HCT116 (cell line): ENCODE measurements around the gene RPS24.

Experiments used
- CEBPB ChIP-seq: IDR thresholded peaks from 2 replicates; pipeline ENCODE4 v1.6.1; 2012; ENCODE audit warnings: low read depth
- EZH2 ChIP-seq: fragments of 200-600 bp; sonication (generic); IDR thresholded peaks from 2 replicates; pipeline ENCODE4 v1.6.1; 2017; ENCODE audit warnings: antibody characterized with exemption, mixed run types
- EZH2phosphoT487 ChIP-seq: fragments of 200-600 bp; IDR thresholded peaks from 2 replicates; pipeline ENCODE4 v1.6.1; 2018; ENCODE audit warnings: antibody characterized with exemption, borderline replicate concordance
- MAX ChIP-seq: IDR thresholded peaks from 2 replicates; pipeline ENCODE4 v1.6.1; 2012
- POLR2A ChIP-seq: IDR thresholded peaks from 2 replicates; pipeline ENCODE4 v1.7.0; 2011; ENCODE audit warnings: borderline replicate concordance; ENCODE audit not compliant: insufficient read depth, insufficient read length; ENCODE audit errors: extremely low read depth
- POLR2AphosphoS5 ChIP-seq: IDR thresholded peaks from 2 replicates; pipeline ENCODE4 v1.6.1; 2011; ENCODE audit warnings: mild to moderate bottlenecking, low read depth, low read length, moderate library complexity
- SIN3A ChIP-seq: IDR thresholded peaks from 2 replicates; pipeline ENCODE4 v1.6.1; 2012; ENCODE audit warnings: low read depth
- TF ChIP-seq, protein P1 (sequence below): IDR thresholded peaks from 2 replicates; pipeline ENCODE4 v1.6.1; 2011; ENCODE audit warnings: mild to moderate bottlenecking, low read length, moderate library complexity; ENCODE audit not compliant: insufficient replicate concordance; ENCODE audit errors: extremely low read depth
- TF ChIP-seq, protein P2 (sequence below), 3 experiments: fragments of 200-600 bp in 1 of 3; sonication (generic) in 1 of 3; IDR thresholded peaks in 2 of 3; conservative IDR thresholded peaks in 1 of 3; 2 replicates each; pipeline ENCODE4 v1.5.1; 2012 to 2017; ENCODE audit warnings: low read depth in 2 of 3, low read length in 2 of 3, antibody characterized with exemption in 1 of 3, borderline replicate concordance in 1 of 3, control low read depth in 1 of 3, mild to moderate bottlenecking in 1 of 3, mixed read lengths in 1 of 3, mixed run types in 1 of 3, moderate library complexity in 1 of 3; ENCODE audit not compliant: insufficient read depth in 1 of 3
- TF ChIP-seq, protein P3 (sequence below): IDR thresholded peaks from 2 replicates; pipeline ENCODE4 v1.6.1; 2012; ENCODE audit warnings: low read depth

DNA sequence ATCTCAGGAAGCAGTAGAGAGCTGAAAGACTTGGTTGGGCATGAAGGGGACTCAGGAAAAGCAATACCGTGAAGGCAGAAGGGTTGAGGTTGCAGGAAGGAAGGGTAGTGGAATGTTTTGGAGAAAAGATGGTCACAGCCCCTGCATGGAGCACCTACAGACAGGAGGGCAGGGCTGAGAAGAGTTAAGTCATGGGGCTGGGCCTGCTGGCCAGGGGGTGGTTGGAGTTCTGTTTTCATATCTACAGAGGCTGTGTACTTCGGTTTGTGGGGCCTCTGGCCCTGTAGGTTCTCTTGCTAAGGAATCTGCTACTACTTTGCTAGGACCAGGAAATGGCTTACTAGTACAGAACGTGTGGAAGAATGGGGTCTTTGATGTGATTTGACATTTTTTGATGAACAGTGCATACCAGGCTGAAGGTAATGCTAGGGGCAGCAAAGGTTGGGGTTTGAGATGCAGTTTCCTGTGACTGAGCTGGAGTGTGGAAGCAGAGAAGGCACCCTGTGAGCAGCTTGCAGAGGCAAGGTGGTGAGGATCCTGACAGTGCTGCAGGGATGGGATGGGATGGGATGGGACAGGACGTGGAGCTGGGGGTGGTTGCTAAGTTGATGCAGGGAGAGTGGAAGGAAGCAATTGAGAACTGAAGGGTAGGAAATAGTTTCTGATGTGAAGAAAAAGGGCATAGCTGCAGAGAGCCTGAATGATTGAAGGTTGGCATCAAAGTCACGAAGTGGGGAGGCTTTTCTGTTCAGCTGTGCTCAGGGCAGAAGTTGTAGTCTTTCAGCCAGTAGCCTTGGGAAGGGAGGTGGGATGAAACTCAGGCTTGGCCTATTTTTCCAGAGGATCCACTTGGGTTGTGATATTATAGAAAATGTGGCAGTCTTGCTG, 7.8 kb downstream of the RPS24 start:
- TF ChIP-seq EZH2, result no peak
- TF ChIP-seq, protein P1, sequence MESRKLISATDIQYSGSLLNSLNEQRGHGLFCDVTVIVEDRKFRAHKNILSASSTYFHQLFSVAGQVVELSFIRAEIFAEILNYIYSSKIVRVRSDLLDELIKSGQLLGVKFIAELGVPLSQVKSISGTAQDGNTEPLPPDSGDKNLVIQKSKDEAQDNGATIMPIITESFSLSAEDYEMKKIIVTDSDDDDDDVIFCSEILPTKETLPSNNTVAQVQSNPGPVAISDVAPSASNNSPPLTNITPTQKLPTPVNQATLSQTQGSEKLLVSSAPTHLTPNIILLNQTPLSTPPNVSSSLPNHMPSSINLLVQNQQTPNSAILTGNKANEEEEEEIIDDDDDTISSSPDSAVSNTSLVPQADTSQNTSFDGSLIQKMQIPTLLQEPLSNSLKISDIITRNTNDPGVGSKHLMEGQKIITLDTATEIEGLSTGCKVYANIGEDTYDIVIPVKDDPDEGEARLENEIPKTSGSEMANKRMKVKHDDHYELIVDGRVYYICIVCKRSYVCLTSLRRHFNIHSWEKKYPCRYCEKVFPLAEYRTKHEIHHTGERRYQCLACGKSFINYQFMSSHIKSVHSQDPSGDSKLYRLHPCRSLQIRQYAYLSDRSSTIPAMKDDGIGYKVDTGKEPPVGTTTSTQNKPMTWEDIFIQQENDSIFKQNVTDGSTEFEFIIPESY, result no peak
- TF ChIP-seq CEBPB, result no peak
- TF ChIP-seq, protein P2, sequence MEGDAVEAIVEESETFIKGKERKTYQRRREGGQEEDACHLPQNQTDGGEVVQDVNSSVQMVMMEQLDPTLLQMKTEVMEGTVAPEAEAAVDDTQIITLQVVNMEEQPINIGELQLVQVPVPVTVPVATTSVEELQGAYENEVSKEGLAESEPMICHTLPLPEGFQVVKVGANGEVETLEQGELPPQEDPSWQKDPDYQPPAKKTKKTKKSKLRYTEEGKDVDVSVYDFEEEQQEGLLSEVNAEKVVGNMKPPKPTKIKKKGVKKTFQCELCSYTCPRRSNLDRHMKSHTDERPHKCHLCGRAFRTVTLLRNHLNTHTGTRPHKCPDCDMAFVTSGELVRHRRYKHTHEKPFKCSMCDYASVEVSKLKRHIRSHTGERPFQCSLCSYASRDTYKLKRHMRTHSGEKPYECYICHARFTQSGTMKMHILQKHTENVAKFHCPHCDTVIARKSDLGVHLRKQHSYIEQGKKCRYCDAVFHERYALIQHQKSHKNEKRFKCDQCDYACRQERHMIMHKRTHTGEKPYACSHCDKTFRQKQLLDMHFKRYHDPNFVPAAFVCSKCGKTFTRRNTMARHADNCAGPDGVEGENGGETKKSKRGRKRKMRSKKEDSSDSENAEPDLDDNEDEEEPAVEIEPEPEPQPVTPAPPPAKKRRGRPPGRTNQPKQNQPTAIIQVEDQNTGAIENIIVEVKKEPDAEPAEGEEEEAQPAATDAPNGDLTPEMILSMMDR (IDR thresholded peaks at IDR 0.05 in 2 of 3, conservative IDR thresholded peaks at IDR 0.05 in 1 of 3; ENCODE audit: borderline replicate concordance in 1 of 3, insufficient read depth in 1 of 3, low read depth in 2 of 3, low read length in 2 of 3), result no peak
- no peak for TF ChIP-seq EZH2phosphoT487
- no peak for TF ChIP-seq MAX
- peak; percentile 9; the same call in 1 of the 2 replicates for TF ChIP-seq POLR2AphosphoS5
- TF ChIP-seq POLR2A, result no peak
- TF ChIP-seq SIN3A, result no peak
- TF ChIP-seq, protein P3, sequence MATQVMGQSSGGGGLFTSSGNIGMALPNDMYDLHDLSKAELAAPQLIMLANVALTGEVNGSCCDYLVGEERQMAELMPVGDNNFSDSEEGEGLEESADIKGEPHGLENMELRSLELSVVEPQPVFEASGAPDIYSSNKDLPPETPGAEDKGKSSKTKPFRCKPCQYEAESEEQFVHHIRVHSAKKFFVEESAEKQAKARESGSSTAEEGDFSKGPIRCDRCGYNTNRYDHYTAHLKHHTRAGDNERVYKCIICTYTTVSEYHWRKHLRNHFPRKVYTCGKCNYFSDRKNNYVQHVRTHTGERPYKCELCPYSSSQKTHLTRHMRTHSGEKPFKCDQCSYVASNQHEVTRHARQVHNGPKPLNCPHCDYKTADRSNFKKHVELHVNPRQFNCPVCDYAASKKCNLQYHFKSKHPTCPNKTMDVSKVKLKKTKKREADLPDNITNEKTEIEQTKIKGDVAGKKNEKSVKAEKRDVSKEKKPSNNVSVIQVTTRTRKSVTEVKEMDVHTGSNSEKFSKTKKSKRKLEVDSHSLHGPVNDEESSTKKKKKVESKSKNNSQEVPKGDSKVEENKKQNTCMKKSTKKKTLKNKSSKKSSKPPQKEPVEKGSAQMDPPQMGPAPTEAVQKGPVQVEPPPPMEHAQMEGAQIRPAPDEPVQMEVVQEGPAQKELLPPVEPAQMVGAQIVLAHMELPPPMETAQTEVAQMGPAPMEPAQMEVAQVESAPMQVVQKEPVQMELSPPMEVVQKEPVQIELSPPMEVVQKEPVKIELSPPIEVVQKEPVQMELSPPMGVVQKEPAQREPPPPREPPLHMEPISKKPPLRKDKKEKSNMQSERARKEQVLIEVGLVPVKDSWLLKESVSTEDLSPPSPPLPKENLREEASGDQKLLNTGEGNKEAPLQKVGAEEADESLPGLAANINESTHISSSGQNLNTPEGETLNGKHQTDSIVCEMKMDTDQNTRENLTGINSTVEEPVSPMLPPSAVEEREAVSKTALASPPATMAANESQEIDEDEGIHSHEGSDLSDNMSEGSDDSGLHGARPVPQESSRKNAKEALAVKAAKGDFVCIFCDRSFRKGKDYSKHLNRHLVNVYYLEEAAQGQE, result no peak
